Measurements from ENCODE around the gene FMN1.

Gene FMN1

DNA sequence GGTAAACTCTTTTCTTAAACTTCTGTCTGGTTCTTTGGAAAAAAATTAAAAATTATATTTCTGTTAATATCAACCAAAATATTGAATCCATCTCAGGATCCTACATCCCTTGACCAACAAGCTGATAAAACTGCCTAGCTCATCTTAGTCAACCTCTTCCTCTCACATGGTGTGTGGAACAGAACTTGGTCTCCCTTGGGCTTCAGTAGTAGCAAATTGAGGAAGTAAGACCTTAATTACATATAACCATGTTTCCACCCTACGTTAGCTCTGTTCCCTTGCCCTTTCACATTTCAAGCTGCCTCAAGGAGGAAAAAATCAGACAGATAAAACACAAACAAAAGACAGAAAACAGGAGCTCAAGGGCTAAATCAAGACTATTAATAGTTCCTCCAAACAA lies 360.4 kb downstream of the FMN1 start:
- POLR2A ChIA-PET, result no interaction called here
- CTCF ChIA-PET, result interaction anchor here (1.3 kb wide), 1 partner anchor 10 kb away, joined by 4 read pairs; no protein-coding TSS in a partner anchor
- no peak for TF ChIP-seq CTBP1 (IDR thresholded peaks at IDR 0.05; ENCODE audit: borderline replicate concordance)
- no peak for TF ChIP-seq HDGF (IDR thresholded peaks at IDR 0.05; ENCODE audit: borderline replicate concordance)
- TF ChIP-seq ARNT (IDR thresholded peaks at IDR 0.05), result no peak

DNA sequence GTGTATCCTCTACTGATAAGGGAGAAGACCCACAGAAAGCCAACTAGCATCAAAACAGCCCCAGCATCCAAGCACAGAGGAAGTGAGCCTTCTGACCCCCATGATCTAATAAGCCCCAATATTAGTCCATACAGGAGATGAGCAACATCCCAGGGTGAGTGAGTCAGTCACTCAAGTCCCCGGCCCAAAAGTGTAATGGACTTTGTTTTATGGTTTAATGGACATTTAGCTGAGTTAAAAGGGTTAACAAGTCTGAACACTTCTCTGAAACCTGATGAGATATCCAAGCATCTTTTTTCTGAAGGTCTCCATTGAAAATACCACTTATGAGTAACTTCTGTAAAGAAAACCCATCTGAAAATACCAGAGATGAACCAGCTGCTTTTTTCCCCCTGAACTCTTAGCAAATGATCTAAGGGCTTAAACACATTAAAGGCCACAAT lies 361.1 kb downstream of the FMN1 start:
- no peak for DNase-seq (ENCODE audit: extremely low spot score)
- ChIA-PET POLR2A (no interaction called here), CTCF (interaction anchor here (1.3 kb wide), 1 partner anchor 10 kb away, joined by 4 read pairs; no protein-coding TSS in a partner anchor)
- no peak for TF ChIP-seq HDGF (IDR thresholded peaks at IDR 0.05; ENCODE audit: borderline replicate concordance)
- TF ChIP-seq L3MBTL2 (conservative IDR thresholded peaks at IDR 0.05), result no peak
- TF ChIP-seq CTBP1 (IDR thresholded peaks at IDR 0.05; ENCODE audit: borderline replicate concordance), result no peak
- no peak for TF ChIP-seq ELF4 (IDR thresholded peaks at IDR 0.05)
- TF ChIP-seq TARDBP (IDR thresholded peaks at IDR 0.05), result no peak
- TF ChIP-seq FOXM1 (IDR thresholded peaks at IDR 0.05; ENCODE audit: borderline replicate concordance), result no peak
- no peak for TF ChIP-seq ZNF384 (IDR thresholded peaks at IDR 0.05)
- TF ChIP-seq ARNT (IDR thresholded peaks at IDR 0.05), result no peak
- no peak for TF ChIP-seq SUZ12 (IDR thresholded peaks at IDR 0.05)
- TF ChIP-seq FOXK2 (IDR thresholded peaks at IDR 0.05), result no peak
- TF ChIP-seq NFRKB (IDR thresholded peaks at IDR 0.05), result no peak
- TF ChIP-seq PKNOX1 (IDR thresholded peaks at IDR 0.05), result no peak
- TF ChIP-seq LEF1 (IDR thresholded peaks at IDR 0.05; ENCODE audit: borderline replicate concordance), result no peak
- no peak for TF ChIP-seq FOXA1 (IDR thresholded peaks at IDR 0.05)
- TF ChIP-seq BHLHE40 (IDR thresholded peaks at IDR 0.05; ENCODE audit: borderline replicate concordance), result no peak
- no peak for TF ChIP-seq SP1 (IDR thresholded peaks at IDR 0.05)

More for the DNA sequence above, 360.4 kb downstream of the FMN1 start:
- DNase-seq (ENCODE audit: extremely low spot score), result no peak

- CTCF ChIA-PET, result interaction anchor here (1.0 kb wide), 1 partner anchor 12 kb away, joined by 3 read pairs; no protein-coding TSS in a partner anchor
- DNase-seq (ENCODE audit: extremely low spot score), result no peak
- TF ChIP-seq FOXK2 (IDR thresholded peaks at IDR 0.05) (no peak), L3MBTL2 (conservative IDR thresholded peaks at IDR 0.05) (no peak), PKNOX1 (IDR thresholded peaks at IDR 0.05) (no peak), HDGF (IDR thresholded peaks at IDR 0.05; ENCODE audit: borderline replicate concordance) (no peak), NFRKB (IDR thresholded peaks at IDR 0.05) (no peak), LEF1 (IDR thresholded peaks at IDR 0.05; ENCODE audit: borderline replicate concordance) (no peak), CTBP1 (IDR thresholded peaks at IDR 0.05; ENCODE audit: borderline replicate concordance) (no peak), ELF4 (IDR thresholded peaks at IDR 0.05) (no peak), SUZ12 (IDR thresholded peaks at IDR 0.05) (no peak), FOXM1 (IDR thresholded peaks at IDR 0.05; ENCODE audit: borderline replicate concordance) (no peak), FOXA1 (IDR thresholded peaks at IDR 0.05) (no peak), BHLHE40 (IDR thresholded peaks at IDR 0.05; ENCODE audit: borderline replicate concordance) (no peak), ARNT (IDR thresholded peaks at IDR 0.05) (no peak), ZNF384 (IDR thresholded peaks at IDR 0.05) (no peak), SP1 (IDR thresholded peaks at IDR 0.05) (no peak), TARDBP (IDR thresholded peaks at IDR 0.05) (no peak)
- POLR2A ChIA-PET, result no interaction called here
Measured at GRCh38 chr15:32831485-32831884, 363.0 kb downstream of the FMN1 start.

- no peak for DNase-seq (ENCODE audit: extremely low spot score)
- CTCF ChIA-PET, result no interaction called here
- POLR2A ChIA-PET, result no interaction called here
- no peak for TF ChIP-seq L3MBTL2 (conservative IDR thresholded peaks at IDR 0.05)
- TF ChIP-seq TARDBP (IDR thresholded peaks at IDR 0.05), result no peak
- TF ChIP-seq HDGF (IDR thresholded peaks at IDR 0.05; ENCODE audit: borderline replicate concordance), result no peak
- no peak for TF ChIP-seq FOXA1 (IDR thresholded peaks at IDR 0.05)
- no peak for TF ChIP-seq ZNF384 (IDR thresholded peaks at IDR 0.05)
Measured at GRCh38 chr15:32830241-32830640, 364.3 kb downstream of the FMN1 start.

GRCh38 chr15:32829436-32829835 lies 365.1 kb downstream of the FMN1 start:
- CTCF ChIA-PET, result no interaction called here
- POLR2A ChIA-PET, result no interaction called here
- TF ChIP-seq TARDBP (IDR thresholded peaks at IDR 0.05) (no peak), ZNF384 (IDR thresholded peaks at IDR 0.05) (no peak), PKNOX1 (IDR thresholded peaks at IDR 0.05) (peak; percentile 32; the same call in 1 of the 2 replicates), ARNT (IDR thresholded peaks at IDR 0.05) (no peak), FOXA1 (IDR thresholded peaks at IDR 0.05) (no peak), BHLHE40 (IDR thresholded peaks at IDR 0.05; ENCODE audit: borderline replicate concordance) (no peak)
- no peak for DNase-seq (ENCODE audit: extremely low spot score)

DNA sequence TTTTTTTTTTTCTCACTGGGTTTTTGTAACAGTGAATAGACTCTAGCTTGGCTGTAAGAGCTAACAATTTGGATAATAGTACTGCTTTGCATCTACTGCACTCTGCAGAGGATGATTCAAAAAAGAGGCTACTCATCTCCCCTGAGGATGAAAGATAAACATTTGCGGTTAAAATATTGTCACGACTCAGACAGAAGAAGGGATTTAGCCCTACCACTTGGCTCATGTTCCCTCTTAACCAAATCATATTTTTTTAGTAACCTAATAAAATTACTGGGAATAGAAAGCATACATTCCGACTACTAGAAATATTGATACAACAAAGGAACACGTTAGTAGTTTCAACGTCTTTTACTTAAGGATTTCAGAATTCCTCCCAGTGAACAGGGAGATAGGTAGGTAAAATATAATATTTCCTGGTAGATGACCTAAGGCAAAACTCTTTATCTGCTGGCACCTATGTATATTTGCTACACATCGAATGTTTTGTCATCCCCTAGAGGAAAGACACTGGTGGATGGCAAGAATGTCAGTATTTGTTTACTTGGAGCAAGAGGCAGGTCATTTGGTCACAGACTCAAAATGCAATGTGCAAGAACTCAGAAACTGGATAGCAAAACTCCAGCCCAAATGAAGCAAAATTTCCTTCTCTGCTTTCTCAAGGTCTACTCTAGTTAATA lies 365.9 kb downstream of the FMN1 start:
- POLR2A ChIA-PET, result no interaction called here
- DNase-seq (ENCODE audit: extremely low spot score), result no peak
- TF ChIP-seq BHLHE40 (IDR thresholded peaks at IDR 0.05; ENCODE audit: borderline replicate concordance) (no peak), NFRKB (IDR thresholded peaks at IDR 0.05) (no peak)
- CTCF ChIA-PET, result no interaction called here

GRCh38 chr15:32826685-32827084 lies 367.8 kb downstream of the FMN1 start:
- DNase-seq (ENCODE audit: extremely low spot score), result no peak
- no peak for TF ChIP-seq FOXM1 (IDR thresholded peaks at IDR 0.05; ENCODE audit: borderline replicate concordance)
- no peak for TF ChIP-seq L3MBTL2 (conservative IDR thresholded peaks at IDR 0.05)
- no peak for TF ChIP-seq FOXA1 (IDR thresholded peaks at IDR 0.05)
- TF ChIP-seq PKNOX1 (IDR thresholded peaks at IDR 0.05), result no peak
- TF ChIP-seq BHLHE40 (IDR thresholded peaks at IDR 0.05; ENCODE audit: borderline replicate concordance), result no peak
- no peak for TF ChIP-seq ARNT (IDR thresholded peaks at IDR 0.05)
- no peak for TF ChIP-seq TARDBP (IDR thresholded peaks at IDR 0.05)
- no peak for TF ChIP-seq ELF4 (IDR thresholded peaks at IDR 0.05)
- TF ChIP-seq FOXK2 (IDR thresholded peaks at IDR 0.05), result no peak
- no peak for TF ChIP-seq HDGF (IDR thresholded peaks at IDR 0.05; ENCODE audit: borderline replicate concordance)
- TF ChIP-seq NFRKB (IDR thresholded peaks at IDR 0.05), result no peak
- TF ChIP-seq ZNF384 (IDR thresholded peaks at IDR 0.05), result no peak
- no peak for TF ChIP-seq LEF1 (IDR thresholded peaks at IDR 0.05; ENCODE audit: borderline replicate concordance)
- TF ChIP-seq SP1 (IDR thresholded peaks at IDR 0.05), result no peak
- no peak for TF ChIP-seq CTBP1 (IDR thresholded peaks at IDR 0.05; ENCODE audit: borderline replicate concordance)
- TF ChIP-seq SUZ12 (IDR thresholded peaks at IDR 0.05), result no peak
- ChIA-PET POLR2A (no interaction called here), CTCF (interaction anchor here (0.8 kb wide), 1 partner anchor 109 kb away, joined by 5 read pairs; no protein-coding TSS in a partner anchor)

All from HEK293T (cell line).